ENCODE data around the gene ILK.

GRCh38 chr11:6623391-6624363 lies 20.1 kb downstream of the ILK start:
- TF ChIP-seq EGR1 (IDR thresholded peaks at IDR 0.05; ENCODE audit: borderline replicate concordance in 1 of 2, low read depth in 2 of 2, low read length in 2 of 2), result no peak
- TF ChIP-seq MTA2 (IDR thresholded peaks at IDR 0.05; ENCODE audit: low read depth), result no peak
- TF ChIP-seq CREM (IDR thresholded peaks at IDR 0.05; ENCODE audit: low read depth), result no peak
- no peak for TF ChIP-seq CTCF (IDR thresholded peaks at IDR 0.05 in 2 of 3, conservative IDR thresholded peaks at IDR 0.05 in 1 of 3; ENCODE audit: control insufficient read depth in 2 of 3, extremely low read depth in 1 of 3, insufficient read depth in 1 of 3, low read depth in 3 of 3, low read length in 3 of 3)

Data from GM12878 (cell line).